ENCODE data around the gene MMP15. TPM values are rescaled to one million over a fixed set of nuclear protein-coding genes. Genes with fewer than 3 reads are reported as not detected.

Gene MMP15
- total RNA-seq, 4 donors from 2014 or later, result 11.4 to 32.9 (median 28.4) TPM

GRCh38 chr16:57997176-57997527 is 28.4 kb upstream of the MMP15 start:
- H3K9me3 ChIP-seq, result no peaks in the 10 kb centered on the region
- TF ChIP-seq EP300 (IDR thresholded peaks at IDR 0.05) (no peak), POLR2A (IDR thresholded peaks at IDR 0.05) (no peak), CTCF (IDR thresholded peaks at IDR 0.05) (no peak)
- 95 to 96% methylated on average over 35 of the region's 35 CpGs for WGBS, 2 donors
- no peak overlapping the region for H3K27ac ChIP-seq
- peaks cover 0 to 45% (median 19%) of the 10 kb centered on the region in 4 donors for H3K4me1 ChIP-seq
- peaks cover 3 to 55% (median 14%) of the 10 kb centered on the region in 3 donors for H3K36me3 ChIP-seq
- no peak overlapping the region for H3K4me3 ChIP-seq
- DNase-seq (ENCODE audit: low spot score in 2 of 2), result no peak
- no peaks in the 10 kb centered on the region for H3K27me3 ChIP-seq

DNA sequence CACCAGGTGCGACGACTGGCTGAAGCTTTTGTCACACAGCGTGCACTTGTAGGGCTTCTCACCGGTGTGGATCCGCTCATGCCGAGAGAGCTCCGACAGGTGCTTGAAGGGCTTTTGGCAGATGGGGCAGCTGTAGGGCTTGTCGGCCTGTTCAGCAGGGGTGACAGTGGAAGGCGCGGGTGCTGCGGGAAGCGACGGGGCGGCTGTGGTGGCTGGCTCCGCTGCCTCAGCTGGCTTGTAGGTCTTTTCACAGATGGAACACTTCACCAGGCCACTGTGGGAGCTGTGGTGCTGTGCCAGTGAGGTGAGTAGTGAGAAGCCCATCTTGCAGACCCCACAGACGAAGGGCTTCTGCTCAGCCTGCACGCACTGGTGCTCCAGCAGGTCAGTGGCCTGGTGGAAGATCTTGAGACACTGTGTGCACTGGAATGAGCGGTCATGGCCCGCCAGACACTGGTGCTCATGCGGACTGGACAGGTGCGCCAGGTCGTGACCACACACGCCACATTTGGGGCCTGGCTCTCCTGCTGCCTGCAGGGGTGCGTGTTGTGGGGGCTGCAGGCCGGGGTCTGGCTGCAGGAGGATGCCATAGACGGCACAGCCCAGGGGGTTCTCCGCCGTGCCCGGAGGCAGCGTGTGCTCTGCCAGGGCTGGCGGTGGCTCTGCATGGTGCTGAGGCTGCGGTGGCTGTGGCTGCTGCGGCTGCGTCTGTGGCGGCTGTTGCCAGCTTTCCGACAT is 27.9 kb upstream of the MMP15 start:
- 94 to 96% methylated on average over 25 to 31 of the region's 36 CpGs for WGBS, 2 donors
- Histone ChIP-seq H3K36me3 (peaks cover 3 to 60% (median 14%) of the 10 kb centered on the region in 3 donors), H3K4me1 (peaks cover 0 to 45% (median 19%) of the 10 kb centered on the region in 4 donors), H3K4me3 (no peak overlapping the region), H3K9me3 (no peaks in the 10 kb centered on the region), H3K27ac (no peak overlapping the region), H3K27me3 (no peaks in the 10 kb centered on the region)
- TF ChIP-seq POLR2A (IDR thresholded peaks at IDR 0.05) (no peak), EP300 (IDR thresholded peaks at IDR 0.05) (no peak), CTCF (IDR thresholded peaks at IDR 0.05) (no peak)
- no peak for DNase-seq (ENCODE audit: low spot score in 2 of 2)

- Histone ChIP-seq H3K36me3 (peaks cover 3 to 59% (median 14%) of the 10 kb centered on the region in 3 donors), H3K27ac (peak overlapping the region in 1 of 4 donors; percentile 94), H3K9me3 (no peaks in the 10 kb centered on the region), H3K4me1 (peaks cover 0 to 50% (median 19%) of the 10 kb centered on the region in 4 donors), H3K4me3 (no peak overlapping the region), H3K27me3 (no peaks in the 10 kb centered on the region)
- DNase-seq (ENCODE audit: low spot score in 2 of 2), result no peak
- TF ChIP-seq EP300 (IDR thresholded peaks at IDR 0.05), result no peak
- TF ChIP-seq CTCF (IDR thresholded peaks at IDR 0.05), result no peak
- TF ChIP-seq POLR2A (IDR thresholded peaks at IDR 0.05), result no peak
- 66 to 74% methylated on average over 8 of the region's 8 CpGs for WGBS, 2 donors
Observed at GRCh38 chr16:57998486-57998885, 27.1 kb upstream of the MMP15 start.

DNA sequence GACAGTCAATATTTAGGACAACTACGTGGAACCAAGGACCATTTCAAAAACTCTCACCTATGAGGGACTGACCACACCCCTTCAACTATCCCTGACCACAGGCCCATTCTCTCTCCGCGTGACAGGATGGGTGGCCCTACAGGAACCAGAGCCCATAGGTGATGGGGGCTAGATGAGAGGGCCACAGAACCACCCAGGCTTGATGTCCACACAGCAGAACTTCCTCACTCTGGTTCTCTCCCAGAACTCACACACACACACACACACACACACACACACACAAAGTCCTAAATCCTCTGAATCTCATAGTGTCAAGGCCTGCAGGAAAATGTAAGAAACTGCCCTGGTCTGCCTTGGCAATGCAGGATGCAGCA is 26.6 kb upstream of the MMP15 start:
- H3K36me3 ChIP-seq, result peaks cover 3 to 54% (median 14%) of the 10 kb centered on the region in 3 donors
- WGBS, 2 donors, result 80 to 84% methylated on average over 3 of the region's 3 CpGs
- H3K4me3 ChIP-seq, result peak overlapping the region in 1 of 4 donors; percentile 87
- H3K27ac ChIP-seq, result peak overlapping the region in 2 of 4 donors; percentile 90 to 94
- TF ChIP-seq CTCF (IDR thresholded peaks at IDR 0.05) (no peak), POLR2A (IDR thresholded peaks at IDR 0.05) (no peak), EP300 (IDR thresholded peaks at IDR 0.05) (no peak)
- no peaks in the 10 kb centered on the region for H3K9me3 ChIP-seq
- H3K4me1 ChIP-seq, result peaks cover 0 to 50% (median 19%) of the 10 kb centered on the region in 4 donors
- H3K27me3 ChIP-seq, result no peaks in the 10 kb centered on the region
- DNase-seq (ENCODE audit: low spot score in 2 of 2), result no peak

GRCh38 chr16:57999366-57999970 is 26.1 kb upstream of the MMP15 start:
- H3K4me3 ChIP-seq, result peak overlapping the region; percentile 64 to 87 (median 76)
- DNase-seq (ENCODE audit: low spot score in 2 of 2), result no peak
- H3K9me3 ChIP-seq, result no peaks in the 10 kb centered on the region
- H3K4me1 ChIP-seq, result peaks cover 0 to 48% (median 19%) of the 10 kb centered on the region in 4 donors
- H3K27ac ChIP-seq, result peak overlapping the region; percentile 79 to 94 (median 90)
- whole genome bisulfite sequencing, 2 donors, result 5 to 12% methylated on average over 4 to 6 of the region's 6 CpGs
- H3K36me3 ChIP-seq, result peaks cover 3 to 49% (median 14%) of the 10 kb centered on the region in 3 donors
- no peaks in the 10 kb centered on the region for H3K27me3 ChIP-seq
- TF ChIP-seq POLR2A (IDR thresholded peaks at IDR 0.05), result no peak
